Hepatocyte (in vitro differentiated cells): ENCODE data around the gene ZNF274. TPM values are rescaled to one million over a fixed set of nuclear protein-coding genes. Genes with fewer than 3 reads are reported as not detected.
A peak's percentile ranks its signal among the peaks of the same experiment; 100 is the strongest.

Source experiments
- DNase-seq: peaks from one replicate; pipeline ENCODE4 v3.0.0-alpha.2; 2016; ENCODE audit warnings: low spot score
- H2AFZ ChIP-seq: fragments of 200-600 bp; sonication (generic); 2 replicates; pipeline ENCODE4 v1.6.0; 2016; ENCODE audit warnings: antibody characterized with exemption, mild to moderate bottlenecking
- H3K27ac ChIP-seq: fragments of 200-600 bp; sonication (generic); 2 replicates; pipeline ENCODE4 v1.5.1; 2016; ENCODE audit warnings: mild to moderate bottlenecking
- H3K27me3 ChIP-seq: fragments of 200-600 bp; sonication (generic); 2 replicates; pipeline ENCODE4 v1.6.1; 2016
- H3K36me3 ChIP-seq: fragments of 200-600 bp; sonication (generic); replicated peaks from 2 replicates; pipeline ENCODE4 v1.5.1; 2016; ENCODE audit warnings: low read depth; ENCODE audit not compliant: insufficient read depth
- H3K4me1 ChIP-seq: fragments of 200-600 bp; sonication (generic); 2 replicates; pipeline ENCODE4 v1.5.1; 2016; ENCODE audit warnings: mild to moderate bottlenecking, moderate library complexity; ENCODE audit not compliant: insufficient read depth
- H3K4me2 ChIP-seq: fragments of 200-600 bp; sonication (generic); 2 replicates; pipeline ENCODE4 v1.6.0; 2016
- H3K4me3 ChIP-seq: fragments of 200-600 bp; sonication (generic); 2 replicates; pipeline ENCODE4 v1.5.1; 2016; ENCODE audit warnings: mild to moderate bottlenecking
- H3K79me2 ChIP-seq: fragments of 200-600 bp; sonication (generic); 2 replicates; pipeline ENCODE4 v1.6.0; 2017; ENCODE audit warnings: mild to moderate bottlenecking
- H3K9me2 ChIP-seq: fragments of 200-600 bp; sonication (generic); replicated peaks from 2 replicates; pipeline ENCODE4 v1.6.0; 2017; ENCODE audit warnings: mild to moderate bottlenecking; ENCODE audit not compliant: insufficient read depth
- H3K9me3 ChIP-seq: fragments of 200-600 bp; sonication (generic); 2 replicates; pipeline ENCODE4 v1.5.1; 2016; ENCODE audit warnings: low read depth, mild to moderate bottlenecking
- H4K20me1 ChIP-seq: fragments of 200-600 bp; sonication (generic); 2 replicates; pipeline ENCODE4 v1.6.0; 2016; ENCODE audit warnings: mild to moderate bottlenecking; ENCODE audit not compliant: insufficient read depth, poor library complexity, severe bottlenecking
- EZH2 ChIP-seq: fragments of 200-600 bp; sonication (generic); IDR thresholded peaks from 2 replicates; pipeline ENCODE4 v1.6.1; 2016; ENCODE audit warnings: antibody characterized with exemption, mild to moderate bottlenecking, borderline replicate concordance
- EZH2phosphoT487 ChIP-seq: fragments of 200-600 bp; sonication (generic); IDR thresholded peaks from one replicate; pipeline ENCODE4 v1.6.1; 2018; ENCODE audit warnings: antibody characterized with exemption, mild to moderate bottlenecking, low read depth, moderate library complexity; ENCODE audit not compliant: unreplicated experiment, severe bottlenecking
- WGBS: methylation state at CpG from one replicate; pipeline ENCODE4 v1.1.6; 2016; ENCODE audit warnings: low lambda C conversion rate; ENCODE audit errors: missing lambda C conversion rate; 5-methylcytosine and 5-hydroxymethylcytosine counted together
- polyA plus RNA-seq: library from polyadenylated mRNA; unstranded; fragments of >200 nt; fragmentation: Nextera tagmentation; extraction: Ambion mirVana; gene quantifications from 2 replicates; pipeline ENCODE4 v1.2.1, GENCODE V29; 2016
- total RNA-seq: library from RNA; depleted of rRNA; stranded (reverse); fragments of >200 nt; gene quantifications from 2 replicates; pipeline ENCODE4 v1.2.3, GENCODE V29; 2014
- TF ChIP-seq, protein P1 (sequence below): fragments of 200-600 bp; sonication (generic); IDR thresholded peaks from 2 replicates; pipeline ENCODE4 v1.5.1; 2016; ENCODE audit warnings: antibody characterized with exemption, mild to moderate bottlenecking; ENCODE audit not compliant: poor library complexity

The ZNF274 gene
- total and polyA plus RNA-seq, 2 experiments from 2014 or later, result 28.1 to 30.8 TPM

DNA sequence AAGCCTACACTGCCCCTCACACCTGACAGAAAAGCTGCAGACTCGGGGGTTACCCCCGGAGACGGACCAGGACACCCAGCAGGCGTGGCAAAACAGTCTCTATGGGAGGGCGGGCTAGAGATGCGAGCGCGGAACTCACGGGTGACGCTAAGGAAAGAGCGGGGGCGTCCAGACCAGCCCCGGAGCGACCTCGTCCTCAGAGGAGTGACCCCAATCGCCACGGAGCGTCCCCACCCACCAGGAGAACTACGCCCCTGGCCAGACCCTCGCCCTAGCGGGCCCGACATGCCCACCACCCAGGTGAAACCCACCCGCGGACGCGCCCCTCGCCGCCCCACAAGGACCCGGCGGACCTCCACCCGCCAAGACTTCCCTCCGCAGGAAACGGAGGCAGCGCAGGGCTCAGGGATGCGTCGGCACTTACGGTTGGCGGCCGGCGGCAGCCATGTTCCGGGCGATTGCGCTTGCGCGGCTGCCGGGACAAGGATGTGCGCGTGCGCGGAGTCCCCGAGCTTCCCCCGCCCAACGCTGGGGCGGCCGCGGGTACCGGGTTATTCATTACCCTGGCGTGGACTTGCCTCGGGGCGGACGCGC lies 32.4 kb upstream of the ZNF274 start, which contains the start of gene ZNF329:
ZNF329 (minus strand) TSS at position 462 of the 594 bp plus-strand sequence. CDS start 21,286 bp downstream, outside the sequence.
- under 1% methylated on average over 57 of the region's 62 CpGs for WGBS

DNA sequence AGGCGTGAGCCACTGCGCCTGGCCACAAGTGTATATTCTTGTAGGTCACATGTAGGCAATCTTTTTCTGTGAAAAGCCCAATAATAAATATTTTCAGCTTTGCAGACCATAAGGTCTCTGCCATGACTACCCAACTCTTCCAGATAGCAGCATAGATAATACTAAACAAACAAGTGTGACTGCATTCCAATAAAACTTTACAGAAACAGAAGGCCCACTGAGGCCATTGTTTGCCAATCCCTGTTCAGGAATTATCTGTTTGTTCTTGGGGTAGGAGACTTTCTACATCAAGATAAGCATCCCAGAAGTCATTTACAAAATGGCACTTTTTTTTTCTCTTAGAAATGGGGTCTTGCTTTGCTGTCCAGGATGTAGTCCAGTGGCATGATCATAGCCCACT lies 29.5 kb upstream of the ZNF274 start:
- no peak for DNase-seq
- Histone ChIP-seq H4K20me1 (no peaks in the 10 kb centered on the region), H3K4me2 (peak overlapping the region; percentile 96), H3K4me3 (peak overlapping the region; percentile 93), H3K36me3 (peaks cover 4% of the 10 kb centered on the region), H3K4me1 (peaks cover 18% of the 10 kb centered on the region), H3K9me2 (no peaks in the 10 kb centered on the region), H3K27me3 (no peaks in the 10 kb centered on the region), H3K9me3 (peaks cover 27% of the 10 kb centered on the region), H2AFZ (no peak overlapping the region), H3K27ac (peak overlapping the region; percentile 99), H3K79me2 (peaks cover 53% of the 10 kb centered on the region)
- TF ChIP-seq EZH2, result no peak
- no peak for TF ChIP-seq EZH2phosphoT487
- TF ChIP-seq, protein P1, sequence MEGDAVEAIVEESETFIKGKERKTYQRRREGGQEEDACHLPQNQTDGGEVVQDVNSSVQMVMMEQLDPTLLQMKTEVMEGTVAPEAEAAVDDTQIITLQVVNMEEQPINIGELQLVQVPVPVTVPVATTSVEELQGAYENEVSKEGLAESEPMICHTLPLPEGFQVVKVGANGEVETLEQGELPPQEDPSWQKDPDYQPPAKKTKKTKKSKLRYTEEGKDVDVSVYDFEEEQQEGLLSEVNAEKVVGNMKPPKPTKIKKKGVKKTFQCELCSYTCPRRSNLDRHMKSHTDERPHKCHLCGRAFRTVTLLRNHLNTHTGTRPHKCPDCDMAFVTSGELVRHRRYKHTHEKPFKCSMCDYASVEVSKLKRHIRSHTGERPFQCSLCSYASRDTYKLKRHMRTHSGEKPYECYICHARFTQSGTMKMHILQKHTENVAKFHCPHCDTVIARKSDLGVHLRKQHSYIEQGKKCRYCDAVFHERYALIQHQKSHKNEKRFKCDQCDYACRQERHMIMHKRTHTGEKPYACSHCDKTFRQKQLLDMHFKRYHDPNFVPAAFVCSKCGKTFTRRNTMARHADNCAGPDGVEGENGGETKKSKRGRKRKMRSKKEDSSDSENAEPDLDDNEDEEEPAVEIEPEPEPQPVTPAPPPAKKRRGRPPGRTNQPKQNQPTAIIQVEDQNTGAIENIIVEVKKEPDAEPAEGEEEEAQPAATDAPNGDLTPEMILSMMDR, result no peak
- WGBS, result 93% methylated on average over 2 of the region's 2 CpGs

More for the DNA sequence above, 32.4 kb upstream of the ZNF274 start, which contains the start of gene ZNF329:
- peak within 1 kb of the TSS; percentile 94 for H3K4me2 ChIP-seq
- H3K9me2 ChIP-seq, result no peaks in the 10 kb centered on the region
- H4K20me1 ChIP-seq, result no peaks in the 10 kb centered on the region
- peaks cover 62% of the 10 kb centered on the region for H3K79me2 ChIP-seq
- H3K9me3 ChIP-seq, result peaks cover 36% of the 10 kb centered on the region
- peak within 1 kb of the TSS; percentile 74 for H3K4me3 ChIP-seq
- TF ChIP-seq, protein P1, result no peak
- TF ChIP-seq EZH2phosphoT487 (no peak), EZH2 (no peak)
- H3K27me3 ChIP-seq, result no peaks in the 10 kb centered on the region
- peak within 1 kb of the TSS; percentile 88 for H3K27ac ChIP-seq
- H2AFZ ChIP-seq, result peak within 1 kb of the TSS; percentile 63
- DNase-seq, result peak; percentile 93
- peaks cover 18% of the 10 kb centered on the region for H3K4me1 ChIP-seq
- peaks cover 4% of the 10 kb centered on the region for H3K36me3 ChIP-seq

DNA sequence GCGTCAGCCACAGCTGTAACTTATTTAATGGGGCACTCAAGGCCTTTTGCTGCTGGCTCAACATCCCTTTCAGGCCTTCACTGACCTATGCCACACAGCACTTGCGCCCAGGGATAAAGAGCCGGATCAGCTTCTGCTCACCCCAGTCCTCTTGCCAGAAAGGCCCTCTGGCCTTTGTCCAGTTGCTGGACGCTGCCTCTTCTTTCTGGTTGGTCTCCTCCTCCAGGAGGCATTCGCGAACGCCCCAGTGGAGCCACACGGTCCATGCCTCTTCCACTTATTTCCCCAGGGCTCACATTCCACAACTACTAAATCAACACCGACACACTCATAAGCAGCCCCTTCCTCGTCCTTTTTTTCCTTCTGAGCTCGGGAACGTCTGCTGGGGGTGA lies 28.6 kb upstream of the ZNF274 start:
- Histone ChIP-seq H3K9me2 (no peaks in the 10 kb centered on the region), H3K4me1 (peaks cover 18% of the 10 kb centered on the region), H3K27ac (peak overlapping the region; percentile 99), H3K27me3 (no peaks in the 10 kb centered on the region), H3K36me3 (peaks cover 4% of the 10 kb centered on the region), H3K79me2 (peaks cover 44% of the 10 kb centered on the region), H2AFZ (peak overlapping the region; percentile 99), H4K20me1 (no peaks in the 10 kb centered on the region), H3K9me3 (peaks cover 18% of the 10 kb centered on the region), H3K4me3 (peak overlapping the region; percentile 93), H3K4me2 (peak overlapping the region; percentile 96)
- WGBS, result 15% methylated on average over 12 of the region's 12 CpGs
- TF ChIP-seq EZH2 (no peak), EZH2phosphoT487 (no peak)
- TF ChIP-seq, protein P1, result no peak
- DNase-seq, result peak; percentile 58
